OCI-M2 (cell line): ENCODE data around the gene DBR1.
A peak's percentile ranks its signal among the peaks of the same experiment; 100 is the strongest.
"Not testable (repeated sequence)": the region's sequence is repeated elsewhere in the genome, so short reads cannot be mapped to it uniquely, and the experiment has no call there.

Experiments
- DNase-seq: peaks from one replicate; lab custom pipeline; 2025; ENCODE audit not compliant: unreplicated experiment; lab: John Stamatoyannopoulos, UW

The DBR1 gene

GRCh38 chr3:138186803-138187295 lies 12.1 kb upstream of the DBR1 start:
- DNase-seq = peak; percentile 68

- no peak for DNase-seq
Measured at GRCh38 chr3:138186221-138186620, 11.5 kb upstream of the DBR1 start.

- DNase-seq = no peak
Measured at GRCh38 chr3:138184994-138185393, 10.3 kb upstream of the DBR1 start.

GRCh38 chr3:138180375-138181029 lies 5.8 kb upstream of the DBR1 start:
- no peak for DNase-seq

- DNase-seq = no peak
Measured at GRCh38 chr3:138173769-138174420, 826 bp downstream of the DBR1 start.

GRCh38 chr3:138172625-138173024 lies 2.1 kb downstream of the DBR1 start:
- DNase-seq = no peak

- DNase-seq = no peak
Measured at GRCh38 chr3:138165061-138165460, 9.7 kb downstream of the DBR1 start.

- no peak for DNase-seq
Measured at GRCh38 chr3:138157743-138158142, 17.0 kb downstream of the DBR1 start.

GRCh38 chr3:138154534-138154933 lies 20.2 kb downstream of the DBR1 start:
- no peak for DNase-seq

GRCh38 chr3:138148503-138148902 lies 26.2 kb downstream of the DBR1 start:
- no peak for DNase-seq

- not testable (repeated sequence) for DNase-seq
Measured at GRCh38 chr3:138142181-138142580, 32.5 kb downstream of the DBR1 start.

- no peak for DNase-seq
Measured at GRCh38 chr3:138140940-138141339, 33.8 kb downstream of the DBR1 start.

GRCh38 chr3:138139691-138140090 lies 35.0 kb downstream of the DBR1 start:
- no peak for DNase-seq

GRCh38 chr3:138137861-138138260 lies 36.9 kb downstream of the DBR1 start:
- no peak for DNase-seq

- no peak for DNase-seq
Measured at GRCh38 chr3:138136201-138136600, 38.5 kb downstream of the DBR1 start.

- no peak for DNase-seq
Measured at GRCh38 chr3:138135833-138136194, 38.9 kb downstream of the DBR1 start.

GRCh38 chr3:138135146-138135832 lies 39.4 kb downstream of the DBR1 start:
- no peak for DNase-seq

- no peak for DNase-seq
Measured at GRCh38 chr3:138132239-138132638, 42.5 kb downstream of the DBR1 start, which contains the start of gene A4GNT. Gene A4GNT (minus strand): TSS chr3:138132390. CDS start chr3:138131256, 1,134 bp downstream.

- no peak for DNase-seq
Measured at GRCh38 chr3:138127636-138128365, 46.9 kb downstream of the DBR1 start.

GRCh38 chr3:138125548-138126221 lies 49.0 kb downstream of the DBR1 start:
- DNase-seq = no peak
